Vagina (tissue), 2 donors: ENCODE results near the gene STX10. TPM values are rescaled to one million over a fixed set of nuclear protein-coding genes. Genes with fewer than 3 reads are reported as not detected.

Experiments
- DNase-seq, 2 donors: peaks; one replicate each; pipeline ENCODE4 v3.0.0-alpha.2; 2017; ENCODE audit errors: extremely low spot score in 2 of 2
- H3K27ac ChIP-seq: fragments of 200-600 bp; sonication (generic); one replicate; pipeline ENCODE4 v1.5.1; 2019
- H3K27me3 ChIP-seq: fragments of 200-600 bp; sonication (generic); one replicate; pipeline ENCODE4 v1.5.1; 2019
- H3K36me3 ChIP-seq, 2 donors: fragments of 200-600 bp; sonication (generic); one replicate each; pipeline ENCODE4 v1.5.1; 2017 to 2019
- H3K4me1 ChIP-seq: fragments of 200-600 bp; sonication (generic); one replicate; pipeline ENCODE4 v1.5.1; 2019
- H3K4me3 ChIP-seq, 2 donors: fragments of 200-600 bp; sonication (generic); 1 replicate in 1 of 2; 2 replicates in 1 of 2; pipeline ENCODE4 v1.5.1; 2016 to 2019
- H3K9me3 ChIP-seq: fragments of 200-600 bp; sonication (generic); one replicate; pipeline ENCODE4 v1.5.1; 2019
- POLR2A ChIP-seq, 2 donors: fragments of 450-650 bp; IDR thresholded peaks; one replicate each; pipeline ENCODE4 v1.6.1; 2017; ENCODE audit warnings: antibody characterized with exemption in 2 of 2, mild to moderate bottlenecking in 2 of 2, moderate library complexity in 2 of 2
- POLR2AphosphoS5 ChIP-seq, 2 donors: sonication (generic); formaldehyde crosslinking; IDR thresholded peaks; one replicate each; pipeline ENCODE4 v1.9.0; 2017; ENCODE audit warnings: antibody characterized with exemption in 2 of 2, mild to moderate bottlenecking in 2 of 2, low read depth in 1 of 2; ENCODE audit not compliant: insufficient read depth in 1 of 2
- intact Hi-C: fragments of 100-400 bp; cut with DNase I; formaldehyde crosslinking; loops from one replicate; pipeline ENCODE4 v1.15.1; 2023
- total RNA-seq: library from RNA; depleted of rRNA; stranded (reverse); fragments of >200 nt; gene quantifications from one replicate; pipeline ENCODE4 v1.2.3, GENCODE V29; 2016
- TF ChIP-seq, protein P1 (sequence below), 3 experiments: fragments of 450-650 bp in 2 of 3; fragments of 200-600 bp in 1 of 3; sonication (generic) in 1 of 3; IDR thresholded peaks; one replicate each; pipeline ENCODE4 v1.5.1; 2017 to 2019; ENCODE audit warnings: antibody characterized with exemption in 3 of 3, mild to moderate bottlenecking in 2 of 3, moderate library complexity in 2 of 3

STX10 gene
- total RNA-seq, 1 donor from 2014 or later = 71.5 TPM

DNA sequence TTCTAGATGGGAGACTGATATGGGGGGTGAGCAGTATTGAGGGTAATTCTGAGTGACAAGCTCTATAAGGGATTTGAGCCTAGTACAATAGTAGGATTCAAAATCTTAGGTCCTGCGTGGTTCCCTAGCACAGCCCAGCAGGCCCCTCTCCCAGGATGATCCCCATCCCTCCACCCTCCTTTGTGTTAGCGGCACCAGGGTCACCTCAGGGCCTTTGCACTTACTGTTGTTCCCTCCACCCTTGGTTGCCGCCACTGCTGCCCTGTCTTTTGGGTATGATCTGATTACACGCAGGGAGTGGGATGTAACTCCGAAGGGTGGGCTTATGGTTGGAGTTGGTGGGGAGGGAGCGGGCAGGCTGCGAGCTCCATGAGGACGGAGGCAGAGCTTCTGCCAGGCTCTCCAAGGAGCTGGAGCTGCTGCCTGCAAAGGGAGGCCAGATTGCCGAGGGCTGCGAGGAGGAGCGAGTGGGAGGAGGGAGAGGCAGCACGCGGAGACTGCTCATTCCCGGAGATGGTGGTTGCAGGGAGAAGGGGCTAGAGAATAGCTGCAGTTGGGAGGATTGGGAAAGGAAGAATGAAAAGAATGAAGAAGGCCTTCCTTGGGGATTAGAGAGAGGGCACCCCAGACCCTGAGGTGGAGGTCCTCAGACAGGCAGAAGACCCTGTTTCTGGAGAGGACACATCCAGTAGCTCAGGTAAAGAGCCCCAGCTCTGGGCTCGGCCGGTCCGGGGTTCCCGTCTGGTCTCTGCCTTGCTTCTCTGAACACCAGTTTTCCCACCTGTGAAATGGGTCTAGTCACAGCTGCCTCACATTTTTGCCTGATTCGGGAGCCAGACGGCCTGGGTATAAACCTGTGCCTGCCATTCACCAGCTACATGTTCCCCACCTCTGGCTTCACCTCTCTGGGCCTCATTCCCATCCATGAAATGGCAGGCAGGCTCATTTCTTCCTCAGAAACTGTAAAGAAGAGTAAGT lies 26.9 kb downstream of the STX10 start:
- H3K9me3 ChIP-seq = no peaks in the 10 kb centered on the region
- no peak for DNase-seq
- H3K27me3 ChIP-seq = no peaks in the 10 kb centered on the region
- H3K27ac ChIP-seq = no peak overlapping the region
- TF ChIP-seq, protein P1, sequence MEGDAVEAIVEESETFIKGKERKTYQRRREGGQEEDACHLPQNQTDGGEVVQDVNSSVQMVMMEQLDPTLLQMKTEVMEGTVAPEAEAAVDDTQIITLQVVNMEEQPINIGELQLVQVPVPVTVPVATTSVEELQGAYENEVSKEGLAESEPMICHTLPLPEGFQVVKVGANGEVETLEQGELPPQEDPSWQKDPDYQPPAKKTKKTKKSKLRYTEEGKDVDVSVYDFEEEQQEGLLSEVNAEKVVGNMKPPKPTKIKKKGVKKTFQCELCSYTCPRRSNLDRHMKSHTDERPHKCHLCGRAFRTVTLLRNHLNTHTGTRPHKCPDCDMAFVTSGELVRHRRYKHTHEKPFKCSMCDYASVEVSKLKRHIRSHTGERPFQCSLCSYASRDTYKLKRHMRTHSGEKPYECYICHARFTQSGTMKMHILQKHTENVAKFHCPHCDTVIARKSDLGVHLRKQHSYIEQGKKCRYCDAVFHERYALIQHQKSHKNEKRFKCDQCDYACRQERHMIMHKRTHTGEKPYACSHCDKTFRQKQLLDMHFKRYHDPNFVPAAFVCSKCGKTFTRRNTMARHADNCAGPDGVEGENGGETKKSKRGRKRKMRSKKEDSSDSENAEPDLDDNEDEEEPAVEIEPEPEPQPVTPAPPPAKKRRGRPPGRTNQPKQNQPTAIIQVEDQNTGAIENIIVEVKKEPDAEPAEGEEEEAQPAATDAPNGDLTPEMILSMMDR (IDR thresholded peaks at IDR 0.05) = no peak
- no peak for TF ChIP-seq POLR2A (IDR thresholded peaks at IDR 0.05)
- TF ChIP-seq POLR2AphosphoS5 (IDR thresholded peaks at IDR 0.05; ENCODE audit: insufficient read depth in 1 of 2, low read depth in 1 of 2) = no peak
- intact Hi-C loops = no loop called here
- H3K4me3 ChIP-seq = no peak overlapping the region
- no peaks in the 10 kb centered on the region for H3K36me3 ChIP-seq
- peaks cover 31% of the 10 kb centered on the region for H3K4me1 ChIP-seq

GRCh38 chr19:13122275-13122878 lies 27.8 kb downstream of the STX10 start:
- Histone ChIP-seq H3K4me1 (peaks cover 35% of the 10 kb centered on the region), H3K36me3 (no peaks in the 10 kb centered on the region), H3K4me3 (no peak overlapping the region), H3K27me3 (no peaks in the 10 kb centered on the region), H3K27ac (no peak overlapping the region), H3K9me3 (no peaks in the 10 kb centered on the region)
- TF ChIP-seq POLR2A (IDR thresholded peaks at IDR 0.05) = no peak
- TF ChIP-seq, protein P1 (IDR thresholded peaks at IDR 0.05) = no peak
- TF ChIP-seq POLR2AphosphoS5 (IDR thresholded peaks at IDR 0.05; ENCODE audit: insufficient read depth in 1 of 2, low read depth in 1 of 2) = no peak
- no peak for DNase-seq
- intact Hi-C loops = no loop called here

GRCh38 chr19:13121551-13122274 lies 28.5 kb downstream of the STX10 start:
- H3K27me3 ChIP-seq = no peaks in the 10 kb centered on the region
- no peak for DNase-seq
- intact Hi-C loops = no loop called here
- TF ChIP-seq POLR2A (IDR thresholded peaks at IDR 0.05) = no peak
- TF ChIP-seq, protein P1 (IDR thresholded peaks at IDR 0.05) = no peak
- H3K4me1 ChIP-seq = peaks cover 42% of the 10 kb centered on the region
- no peaks in the 10 kb centered on the region for H3K36me3 ChIP-seq
- H3K27ac ChIP-seq = no peak overlapping the region
- H3K4me3 ChIP-seq = no peak overlapping the region
- H3K9me3 ChIP-seq = no peaks in the 10 kb centered on the region

- Histone ChIP-seq H3K36me3 (no peaks in the 10 kb centered on the region), H3K9me3 (no peaks in the 10 kb centered on the region), H3K4me3 (no peak overlapping the region), H3K4me1 (peaks cover 47% of the 10 kb centered on the region), H3K27me3 (no peaks in the 10 kb centered on the region), H3K27ac (no peak overlapping the region)
- no peak for DNase-seq
- no peak for TF ChIP-seq POLR2AphosphoS5 (IDR thresholded peaks at IDR 0.05; ENCODE audit: insufficient read depth in 1 of 2, low read depth in 1 of 2)
- TF ChIP-seq, protein P1 (IDR thresholded peaks at IDR 0.05) = no peak
- TF ChIP-seq POLR2A (IDR thresholded peaks at IDR 0.05) = no peak
- intact Hi-C loops = no loop called here
Measured at GRCh38 chr19:13120817-13121216, 29.4 kb downstream of the STX10 start.
